DOHH2 (cell line): ENCODE measurements around the gene MTRR.

Experiments
- H3F3A ChIP-seq: fragments of 200-600 bp; sonication (generic), shearing (Covaris generic); 2 replicates; pipeline ENCODE4 v1.6.0; 2016; ENCODE audit warnings: antibody characterized with exemption, mild to moderate bottlenecking; ENCODE audit not compliant: control insufficient read depth, insufficient read depth
- H3K27ac ChIP-seq: fragments of 200-600 bp; sonication (generic); 2 replicates; pipeline ENCODE4 v1.5.1; 2014; ENCODE audit warnings: low read depth, mild to moderate bottlenecking, low read length, moderate library complexity
- H3K27me3 ChIP-seq: fragments of 200-600 bp; sonication (generic); 2 replicates; pipeline ENCODE4 v1.6.1; 2014; ENCODE audit warnings: mild to moderate bottlenecking, low read length, mixed read lengths; ENCODE audit not compliant: control insufficient read depth
- H3K36me3 ChIP-seq: fragments of 200-600 bp; sonication (generic); 2 replicates; pipeline ENCODE4 v1.6.1; 2014; ENCODE audit warnings: mild to moderate bottlenecking, low read length, moderate library complexity, mixed read lengths; ENCODE audit not compliant: control insufficient read depth
- H3K4me1 ChIP-seq: fragments of 200-600 bp; sonication (generic); 2 replicates; pipeline ENCODE4 v1.6.1; 2014; ENCODE audit warnings: mild to moderate bottlenecking, low read length, mixed read lengths; ENCODE audit not compliant: control insufficient read depth
- H3K4me2 ChIP-seq: fragments of 200-600 bp; sonication (generic); 2 replicates; pipeline ENCODE4 v1.6.0; 2014; ENCODE audit warnings: mild to moderate bottlenecking, low read length, moderate library complexity
- H3K4me3 ChIP-seq: fragments of 200-600 bp; sonication (generic); 2 replicates; pipeline ENCODE4 v1.5.1; 2014; ENCODE audit warnings: mild to moderate bottlenecking, low read length, mixed read lengths
- H3K79me2 ChIP-seq: fragments of 200-600 bp; sonication (generic); 2 replicates; pipeline ENCODE4 v1.6.1; 2014; ENCODE audit warnings: mild to moderate bottlenecking, low read length, mixed read lengths; ENCODE audit not compliant: control insufficient read depth
- H3K9me2 ChIP-seq: fragments of 200-600 bp; sonication (generic); replicated peaks from 2 replicates; pipeline ENCODE4 v1.6.1; 2014; ENCODE audit warnings: mild to moderate bottlenecking, low read length, mixed read lengths; ENCODE audit not compliant: control insufficient read depth
- H3K9me3 ChIP-seq: fragments of 200-600 bp; sonication (generic); 2 replicates; pipeline ENCODE4 v1.6.1; 2014; ENCODE audit warnings: antibody characterized with exemption, low read length, mixed read lengths; ENCODE audit not compliant: control insufficient read depth, insufficient read depth
- H4K20me1 ChIP-seq: fragments of 200-600 bp; sonication (generic); 2 replicates; pipeline ENCODE4 v1.6.0; 2014; ENCODE audit warnings: low read depth, mild to moderate bottlenecking, antibody characterized with exemption, low read length, moderate library complexity; ENCODE audit not compliant: control insufficient read depth, insufficient read depth
- CTCF ChIP-seq: fragments of 200-600 bp; sonication (generic); IDR thresholded peaks from one replicate; pipeline ENCODE4 v1.5.1; 2014; ENCODE audit warnings: antibody characterized with exemption, mild to moderate bottlenecking, low read depth, low read length; ENCODE audit not compliant: poor library complexity, severe bottlenecking
- EZH2phosphoT487 ChIP-seq: fragments of 200-600 bp; sonication (generic); IDR thresholded peaks from 2 replicates; pipeline ENCODE4 v1.6.1; 2017; ENCODE audit warnings: borderline replicate concordance, mild to moderate bottlenecking, antibody characterized with exemption, low read length, moderate library complexity, mixed read lengths

MTRR gene

GRCh38 chr5:7852542-7852941 is 16.4 kb upstream of the MTRR start:
- Histone ChIP-seq H3K4me2 (no peak overlapping the region), H3K9me2 (no peaks in the 10 kb centered on the region), H3F3A (no peaks in the 10 kb centered on the region), H3K9me3 (no peaks in the 10 kb centered on the region; the same call in 1 of the 2 replicates), H3K79me2 (no peaks in the 10 kb centered on the region), H3K4me1 (no peaks in the 10 kb centered on the region), H3K36me3 (peaks cover 2% of the 10 kb centered on the region; the same call in 1 of the 2 replicates), H3K27ac (no peak overlapping the region), H3K4me3 (no peak overlapping the region), H4K20me1 (no peaks in the 10 kb centered on the region), H3K27me3 (peaks cover 2% of the 10 kb centered on the region; the same call in 1 of the 2 replicates)
- TF ChIP-seq CTCF (no peak), EZH2phosphoT487 (no peak)

GRCh38 chr5:7852988-7853387 is 16.0 kb upstream of the MTRR start:
- Histone ChIP-seq H3K4me2 (no peak overlapping the region), H3K4me1 (no peaks in the 10 kb centered on the region), H3K27ac (no peak overlapping the region), H3K36me3 (peaks cover 6% of the 10 kb centered on the region; the same call in 1 of the 2 replicates), H3K27me3 (peaks cover 2% of the 10 kb centered on the region; the same call in 1 of the 2 replicates), H4K20me1 (no peaks in the 10 kb centered on the region), H3K79me2 (no peaks in the 10 kb centered on the region), H3K4me3 (no peak overlapping the region), H3K9me2 (no peaks in the 10 kb centered on the region), H3F3A (no peaks in the 10 kb centered on the region), H3K9me3 (no peaks in the 10 kb centered on the region; the same call in 1 of the 2 replicates)
- TF ChIP-seq EZH2phosphoT487 = no peak
- TF ChIP-seq CTCF = no peak

GRCh38 chr5:7855611-7856010 is 13.3 kb upstream of the MTRR start:
- TF ChIP-seq EZH2phosphoT487 (no peak), CTCF (no peak)
- Histone ChIP-seq H3K79me2 (no peaks in the 10 kb centered on the region), H3F3A (no peaks in the 10 kb centered on the region), H3K27me3 (no peaks in the 10 kb centered on the region), H3K36me3 (peaks cover 30% of the 10 kb centered on the region), H3K9me2 (no peaks in the 10 kb centered on the region), H3K4me2 (no peak overlapping the region), H3K9me3 (no peaks in the 10 kb centered on the region; the same call in 1 of the 2 replicates), H3K4me1 (no peaks in the 10 kb centered on the region), H4K20me1 (no peaks in the 10 kb centered on the region), H3K4me3 (no peak overlapping the region), H3K27ac (no peak overlapping the region)
